Stimulated activated CD4-positive, alpha-beta T cell treated with anti-CD3 and anti-CD28 coated beads, Interleukin-4, amount 100 ng/mL, for 4 hours (primary cell): ENCODE data around the gene PNPLA1.

ENCODE experiments used
- DNase-seq, 2 experiments: peaks; one replicate each; pipeline ENCODE4 v3.0.0-alpha.2; 2020

PNPLA1 gene

DNA sequence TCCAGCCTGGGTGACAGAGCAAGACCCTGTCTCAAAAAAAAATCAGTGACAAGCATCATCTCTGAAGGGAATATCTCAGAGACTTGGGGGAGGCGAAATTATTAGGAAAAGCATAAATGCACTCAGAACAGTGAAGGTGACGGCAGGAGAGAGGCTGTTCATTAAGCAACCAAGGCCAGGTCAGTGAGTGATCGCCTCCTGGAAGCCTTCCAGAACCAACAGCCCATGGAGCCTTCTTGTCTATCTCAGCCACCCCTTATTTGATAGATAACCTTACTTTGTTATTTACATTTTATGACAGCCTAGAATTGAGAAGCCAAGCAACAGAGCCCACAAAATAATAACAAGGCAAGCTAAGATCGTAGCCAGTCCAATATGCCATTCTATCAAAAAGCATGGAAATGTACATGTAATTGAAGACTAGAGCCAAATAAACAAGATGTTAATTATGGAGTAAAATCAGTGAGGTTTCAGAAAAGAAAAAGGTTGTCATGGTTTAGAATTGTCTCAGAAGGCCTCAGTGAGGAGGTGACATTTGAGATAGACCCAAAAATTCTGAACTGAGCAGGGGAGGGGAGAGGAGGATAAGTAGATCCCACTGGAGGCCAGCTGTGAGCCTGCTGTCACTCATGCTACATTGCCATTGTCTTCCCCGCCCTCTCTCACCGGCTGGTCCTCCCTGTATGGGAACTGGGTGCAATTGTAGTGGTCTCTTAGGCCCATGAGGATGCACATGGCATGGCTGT, 49.0 kb downstream of the PNPLA1 start:
- no peak for DNase-seq

DNA sequence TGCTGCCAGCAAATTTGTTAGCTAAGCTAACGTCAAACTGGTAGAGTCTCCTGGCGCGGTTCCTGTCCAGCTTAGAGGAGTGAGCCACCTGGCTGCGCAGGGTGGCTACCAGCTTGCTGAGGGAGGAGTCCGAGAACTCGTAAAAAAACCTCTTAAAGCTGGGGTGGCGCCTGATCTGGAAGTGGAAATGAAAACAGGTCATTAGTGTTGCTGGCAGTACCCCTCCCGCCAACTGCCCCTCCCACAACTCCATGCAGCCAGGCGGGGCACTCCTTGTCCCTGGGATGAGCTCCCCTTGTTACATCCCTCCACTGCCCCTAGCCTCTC, 49.5 kb downstream of the PNPLA1 start:
- DNase-seq: no peak

DNA sequence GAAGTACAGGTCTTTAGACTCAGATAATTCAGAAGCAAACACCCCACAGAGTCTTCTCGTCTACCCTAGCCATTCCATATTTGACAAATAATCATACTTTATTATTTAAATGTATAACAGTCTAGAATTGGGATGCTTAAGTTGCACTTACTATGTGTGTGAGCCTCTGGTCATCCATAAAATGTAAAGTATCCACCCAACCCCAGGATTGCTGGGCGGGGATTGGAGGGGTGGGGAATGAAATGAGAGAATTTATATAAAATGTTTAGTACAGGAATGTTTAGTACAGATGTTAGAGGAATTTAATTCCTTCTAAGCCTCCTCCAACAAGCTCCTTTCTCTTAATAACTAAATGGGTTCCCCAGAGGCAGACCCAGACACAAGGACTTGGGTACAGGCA, 50.0 kb downstream of the PNPLA1 start:
- DNase-seq: no peak

DNA sequence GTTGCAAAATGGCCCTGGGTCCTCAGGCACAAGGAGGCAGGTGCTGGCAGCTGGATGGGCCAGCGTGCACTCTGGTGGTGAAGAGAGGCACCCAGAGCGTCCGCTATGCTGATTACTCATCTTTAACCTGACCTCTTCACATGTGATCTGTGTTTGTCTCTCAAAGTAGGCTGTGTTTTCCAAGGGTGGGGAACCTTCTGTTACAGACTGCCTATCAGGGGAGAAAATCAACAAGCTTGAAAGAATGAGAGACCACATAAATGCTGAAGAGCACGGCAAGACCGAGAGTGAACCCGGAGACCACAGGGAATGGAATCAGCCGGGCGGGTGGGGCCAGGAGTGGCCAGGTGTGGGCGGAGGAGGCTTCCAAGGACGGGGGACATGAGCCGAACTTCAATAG, 50.6 kb downstream of the PNPLA1 start:
- no peak for DNase-seq

DNA sequence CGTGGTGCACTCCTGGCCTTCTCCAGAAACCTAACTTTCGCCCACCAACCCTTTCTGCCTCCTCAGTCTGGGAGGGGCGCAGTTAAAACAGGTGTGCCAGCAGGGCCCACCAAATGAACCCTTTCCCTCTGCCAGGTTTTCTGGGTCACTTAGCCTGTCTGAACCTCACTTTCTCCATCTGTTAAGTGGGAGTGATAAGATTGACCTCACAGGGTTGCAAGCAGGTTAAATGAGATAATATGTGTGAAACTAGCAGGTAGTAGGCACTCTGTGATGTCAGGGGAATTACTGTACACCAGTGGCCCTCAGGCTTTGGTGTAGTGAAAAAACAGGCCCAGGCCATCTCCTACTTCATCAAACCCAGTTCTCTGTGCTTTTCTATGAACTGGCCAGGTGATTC, 52.7 kb downstream of the PNPLA1 start:
- DNase-seq: no peak

DNA sequence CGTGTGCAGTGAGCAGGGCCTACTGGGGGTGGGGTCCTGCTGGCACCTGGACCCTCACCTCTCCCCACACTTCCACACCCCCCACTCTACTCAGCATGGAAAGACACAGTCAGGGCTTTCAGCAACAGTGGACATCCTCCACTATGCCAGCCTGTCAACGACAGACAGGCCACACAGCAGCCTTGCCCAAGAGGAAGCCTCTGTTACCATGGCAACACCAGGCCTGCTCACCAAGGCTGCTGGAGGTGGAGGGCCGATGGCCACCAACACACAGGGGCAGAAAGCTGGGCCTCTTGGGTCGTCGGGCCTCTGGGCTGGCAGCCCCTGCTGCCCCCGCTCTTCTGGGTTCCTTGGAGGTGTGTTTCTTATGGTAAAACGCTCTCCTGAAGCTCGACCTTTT, 53.2 kb downstream of the PNPLA1 start:
- no peak for DNase-seq

DNA sequence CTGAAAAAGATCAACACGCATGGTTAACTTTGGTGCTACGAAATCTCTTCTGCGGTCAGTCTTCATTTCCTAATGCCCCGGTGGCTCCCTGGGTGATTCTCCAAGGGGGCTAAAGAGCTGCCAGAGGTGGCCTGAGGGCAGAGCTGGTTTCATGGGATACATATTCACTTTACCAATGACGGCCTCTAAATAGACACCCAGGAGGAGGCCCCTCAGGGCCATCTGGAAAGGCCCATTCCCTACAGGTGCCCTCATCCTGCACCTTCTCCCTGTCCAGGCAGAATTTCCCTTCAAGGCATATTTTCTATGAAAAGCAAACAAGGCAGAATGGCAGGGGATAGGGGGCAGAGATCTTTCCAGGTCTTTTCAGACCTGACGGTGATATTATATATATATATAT, 54.3 kb downstream of the PNPLA1 start:
- no peak for DNase-seq

DNA sequence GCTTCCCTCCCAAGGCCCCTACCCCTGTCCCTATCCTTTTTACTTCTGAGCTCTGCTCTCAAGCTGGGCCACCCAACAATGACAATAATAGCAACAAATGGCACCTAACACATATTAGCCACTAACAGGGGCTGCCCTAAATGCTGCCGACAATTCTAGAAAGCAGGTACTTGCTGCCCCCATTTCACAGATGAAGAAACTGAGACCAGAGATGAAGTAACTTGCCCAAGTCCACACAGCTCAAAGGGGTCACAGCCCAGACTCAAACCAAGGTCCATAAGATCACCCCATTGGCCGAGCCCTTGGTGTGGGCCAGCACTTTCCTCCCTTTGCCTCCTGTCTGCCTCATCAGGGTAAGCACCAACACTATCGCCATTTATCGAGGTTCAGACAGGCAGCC, 54.9 kb downstream of the PNPLA1 start:
- no peak for DNase-seq

DNA sequence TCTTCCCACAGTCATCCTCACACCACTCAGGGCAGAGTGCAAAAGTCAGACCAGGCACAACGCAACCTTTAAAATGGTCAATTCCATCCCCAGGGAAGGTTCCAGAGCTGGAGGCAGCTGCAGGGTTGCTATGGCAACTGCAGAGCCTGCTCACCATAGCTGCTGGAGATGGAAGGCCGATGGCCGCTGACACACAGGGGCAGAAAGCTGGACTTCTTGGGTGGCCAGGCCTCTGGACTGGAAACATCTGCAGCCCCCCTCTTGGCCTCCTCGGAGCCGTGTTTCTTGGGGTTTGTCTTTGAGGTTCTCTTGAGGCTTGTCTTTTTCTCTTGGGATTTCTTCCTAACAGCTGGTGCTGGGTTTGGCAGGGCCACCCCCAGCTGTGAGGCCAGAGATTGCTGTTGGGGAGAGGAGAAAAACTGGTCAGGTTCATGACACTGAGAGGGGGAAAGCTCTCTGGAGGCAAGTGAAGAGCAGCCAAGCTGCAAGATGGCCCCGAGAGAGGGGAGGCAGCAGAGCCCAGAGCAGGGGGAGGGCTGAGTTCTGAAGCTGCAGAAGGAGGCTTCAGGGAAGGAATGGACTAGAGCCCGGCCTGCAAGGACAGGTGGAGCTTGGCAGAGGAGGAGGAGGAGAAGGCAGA, 56.6 kb downstream of the PNPLA1 start:
- no peak for DNase-seq

DNA sequence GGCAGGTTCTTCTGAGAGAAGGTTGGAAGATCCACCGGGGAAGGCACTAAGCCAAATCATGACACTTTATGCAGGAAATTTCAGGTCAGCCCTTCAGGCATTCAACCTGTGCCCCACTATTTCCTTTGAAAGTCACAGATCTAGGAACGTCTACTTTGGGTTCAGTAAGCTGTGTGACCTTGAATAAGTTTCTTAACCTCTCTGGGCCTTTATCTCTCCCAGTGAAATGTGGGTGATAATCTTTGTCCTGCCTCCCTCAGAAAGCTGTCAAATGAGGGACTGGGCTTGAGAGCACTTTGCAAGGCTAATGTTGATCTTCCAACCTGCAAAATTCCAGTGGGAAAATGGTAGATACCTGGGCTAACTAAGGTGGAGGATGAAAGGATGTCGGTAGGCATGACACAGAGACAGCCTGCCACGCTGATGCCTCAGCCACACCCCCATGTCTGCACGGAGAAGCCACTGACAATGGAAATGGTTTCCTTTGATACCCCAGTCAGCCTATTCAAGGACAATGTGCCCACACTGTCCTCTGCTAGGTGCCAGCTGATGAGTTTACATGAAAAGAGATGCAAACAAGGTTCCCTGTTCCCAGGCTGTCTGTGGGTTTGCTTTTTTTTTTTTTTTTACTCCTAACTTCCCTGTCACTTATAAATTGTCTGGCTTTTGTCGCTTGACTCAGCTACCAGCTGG, 57.5 kb downstream of the PNPLA1 start:
- DNase-seq: no peak

DNA sequence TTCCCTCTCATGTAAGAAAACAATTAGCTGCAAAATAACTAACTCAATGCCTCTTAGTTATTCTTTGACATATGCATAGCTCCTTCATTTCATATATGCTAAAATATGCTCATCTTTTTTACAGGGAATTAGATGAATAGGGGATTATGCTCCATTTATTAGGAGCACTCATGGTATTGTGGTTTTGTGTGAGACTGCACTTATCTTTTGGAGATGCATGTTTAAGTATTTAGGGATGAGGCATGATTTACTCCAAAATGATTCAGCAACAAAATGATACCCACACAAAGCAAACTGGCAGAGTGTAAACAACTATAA, 58.0 kb downstream of the PNPLA1 start:
- no peak for DNase-seq

DNA sequence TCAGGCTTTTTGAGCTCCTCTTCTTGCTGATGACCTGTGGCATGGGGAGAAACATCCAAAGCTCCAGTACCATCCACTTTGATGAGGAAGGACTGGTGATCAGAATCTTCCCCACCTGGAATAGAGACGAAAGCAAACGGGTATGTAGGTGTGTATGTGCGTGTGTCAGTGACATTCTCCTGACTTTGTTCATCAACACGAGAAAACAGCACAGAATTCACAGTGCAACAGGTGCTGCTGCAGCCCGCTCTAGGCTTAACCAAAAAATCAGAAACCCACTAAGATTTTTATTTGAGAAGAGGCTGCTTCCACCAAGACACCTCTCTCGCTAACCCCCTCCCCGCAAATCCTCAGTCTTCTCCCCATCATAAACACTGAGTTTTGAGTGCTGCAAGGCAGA, 58.7 kb downstream of the PNPLA1 start:
- DNase-seq: no peak

DNA sequence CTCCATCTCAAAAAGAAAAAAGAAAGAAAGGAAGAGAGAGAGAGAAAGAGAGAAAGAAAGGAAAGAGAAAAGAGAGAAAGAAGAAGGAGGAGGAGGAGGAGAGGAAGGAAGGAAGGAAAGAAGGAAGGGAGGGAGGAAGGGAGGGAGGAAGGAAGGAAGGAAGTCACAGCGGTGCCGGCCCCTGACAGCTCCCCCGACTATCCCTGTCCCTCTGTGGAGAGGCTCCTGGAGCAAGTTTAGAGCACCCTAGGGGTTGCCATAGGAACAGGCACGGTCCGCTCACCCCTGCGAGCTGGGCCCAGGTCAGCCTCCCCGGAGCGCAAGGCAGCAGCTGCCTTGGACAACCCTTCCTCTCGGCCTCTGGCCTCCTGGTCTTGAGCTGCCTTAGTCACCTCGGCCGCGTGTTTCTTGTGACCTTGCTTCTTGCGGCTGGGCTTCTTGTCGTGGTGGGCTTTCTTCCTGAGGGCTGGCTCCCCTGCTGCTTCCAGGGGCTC, 60.0 kb downstream of the PNPLA1 start:
- DNase-seq: no peak

DNA sequence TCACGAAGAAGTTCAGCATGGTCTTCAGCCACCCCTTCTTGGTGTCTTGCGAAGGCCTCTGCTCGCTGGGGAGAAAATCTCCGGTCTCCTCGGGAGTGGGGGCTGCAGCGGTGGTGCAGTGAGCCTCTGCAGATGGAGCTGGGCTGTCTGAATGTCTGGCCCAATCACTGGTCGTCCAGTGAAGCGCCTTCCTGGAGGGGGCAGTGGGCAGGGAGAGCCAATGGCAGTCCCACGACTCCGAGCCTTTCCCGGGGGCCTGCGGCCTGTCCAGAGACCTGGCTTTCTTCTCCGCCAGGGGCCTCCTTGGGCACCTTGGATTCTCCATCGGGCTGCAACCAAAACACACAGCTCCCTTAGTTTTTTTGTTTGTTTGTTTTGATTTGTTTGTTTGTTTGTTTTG, 60.5 kb downstream of the PNPLA1 start:
- DNase-seq: no peak

DNA sequence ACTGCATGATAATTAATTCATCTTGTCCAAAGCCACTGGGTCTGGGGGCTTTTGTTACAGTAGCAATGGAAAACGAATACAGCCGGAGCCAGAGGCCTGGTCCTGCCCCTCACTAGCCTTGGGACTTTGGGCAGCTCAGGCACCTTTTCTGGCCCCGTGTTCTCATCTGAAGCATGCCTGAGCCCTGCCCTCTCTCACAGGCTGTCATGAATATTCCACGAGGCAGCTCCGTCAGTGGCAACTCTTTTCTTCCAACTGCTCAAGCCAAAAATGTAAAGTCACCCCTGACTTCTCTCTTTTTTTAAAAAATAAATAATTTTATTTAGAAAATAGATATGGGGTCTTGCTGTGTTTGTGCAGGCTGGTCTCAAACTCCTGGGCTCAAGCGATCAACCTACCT, 61.5 kb downstream of the PNPLA1 start:
- DNase-seq: no peak

DNA sequence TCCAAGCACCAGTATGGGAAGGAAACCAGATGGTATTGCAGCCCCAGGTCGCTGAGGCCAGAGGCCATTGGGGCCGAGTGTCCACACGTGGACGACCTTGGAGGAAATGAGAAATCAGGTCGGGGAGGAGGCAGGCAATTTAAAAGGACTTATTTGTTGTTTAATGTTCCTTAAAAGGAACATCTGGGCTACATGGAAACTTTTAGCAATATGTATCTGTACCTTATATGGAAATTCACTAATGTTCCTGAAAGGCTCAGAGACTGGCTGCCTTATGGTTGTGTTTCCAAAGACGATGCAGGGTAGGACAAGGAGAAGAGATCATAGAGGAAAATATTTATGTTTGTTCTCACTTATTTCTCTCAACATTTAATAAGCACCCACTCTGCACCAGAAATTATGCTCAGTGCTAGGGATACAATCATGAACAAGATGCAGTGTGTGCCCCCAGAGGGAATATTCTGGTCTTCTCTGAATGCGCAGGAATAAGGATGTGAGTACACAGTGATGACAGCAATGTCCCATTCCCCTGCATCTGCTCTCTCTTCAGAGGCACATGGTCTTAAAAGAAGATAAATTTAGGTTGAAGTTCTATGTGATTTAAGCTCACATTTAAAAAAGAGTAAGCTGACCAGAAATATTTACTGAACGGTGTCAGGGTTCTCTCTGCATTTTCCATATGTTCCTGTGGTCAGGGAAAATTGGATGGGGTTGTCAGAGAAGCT, 63.5 kb downstream of the PNPLA1 start:
- DNase-seq: no peak

DNA sequence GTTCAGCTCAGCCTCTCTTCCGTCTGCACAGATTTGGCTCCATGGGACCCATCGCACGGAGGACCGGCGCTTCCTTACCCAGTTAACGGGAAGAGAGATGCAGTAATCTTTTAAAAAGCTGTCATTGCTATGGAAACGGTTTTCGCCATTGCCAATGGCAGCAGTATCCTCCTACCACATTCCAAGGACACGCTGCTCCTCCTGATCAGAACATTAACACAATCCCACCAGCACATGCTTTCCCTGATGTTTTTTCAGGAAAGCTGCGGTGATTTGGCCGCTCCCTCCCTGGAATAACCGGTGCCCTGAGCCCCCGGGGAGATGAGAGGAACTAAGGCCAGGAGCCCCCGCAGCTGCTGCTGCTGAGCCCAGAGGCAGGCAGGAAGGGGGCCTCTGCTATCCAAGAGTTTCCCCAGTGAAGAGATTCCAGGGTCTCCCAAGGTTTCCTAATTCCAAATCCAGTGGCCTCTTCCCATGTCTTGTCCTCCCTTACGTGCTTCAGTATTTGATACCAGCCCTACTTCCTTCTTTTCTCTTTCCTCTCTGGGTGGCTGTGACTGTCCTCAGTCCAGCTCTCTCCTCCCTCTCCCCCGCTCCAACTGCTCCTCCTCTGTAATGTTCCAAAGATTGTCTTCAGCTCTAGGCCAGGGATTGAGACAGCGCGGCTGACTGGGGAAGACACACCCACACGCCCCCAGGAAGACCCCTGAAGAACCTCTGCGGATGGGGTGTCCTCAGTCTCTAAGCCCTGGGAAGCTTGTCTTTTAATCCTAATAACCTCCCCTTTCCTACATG, 64.3 kb downstream of the PNPLA1 start:
- no peak for DNase-seq

DNA sequence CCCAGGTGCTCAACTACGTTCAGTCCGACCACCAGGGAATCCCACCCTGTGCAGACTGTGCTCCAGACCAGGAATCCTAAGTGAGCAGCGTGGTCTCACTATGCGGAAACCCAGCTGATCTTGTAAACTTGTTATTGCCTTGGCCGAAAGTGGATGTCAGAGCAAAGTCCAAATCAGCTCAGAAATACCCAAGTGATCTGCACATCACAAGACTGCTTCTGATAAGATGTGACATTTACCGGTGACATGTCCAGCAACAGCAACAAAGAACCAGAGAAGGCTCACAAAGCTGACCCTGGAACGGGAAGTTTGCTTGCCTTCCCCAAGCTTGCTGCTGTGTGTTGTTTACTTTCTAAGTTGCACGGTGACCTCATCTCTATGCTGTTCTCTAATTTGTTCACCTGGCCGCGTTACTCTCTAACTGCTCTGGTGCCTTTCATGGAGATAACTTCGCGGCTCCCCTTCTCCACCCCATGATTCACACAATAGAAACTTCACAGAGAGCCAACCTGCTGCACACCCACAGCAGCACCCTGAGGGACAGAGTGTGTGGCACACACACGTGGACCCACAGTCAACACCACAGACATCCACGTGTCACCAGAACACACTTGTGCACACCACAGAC, 65.1 kb downstream of the PNPLA1 start:
- DNase-seq: no peak

DNA sequence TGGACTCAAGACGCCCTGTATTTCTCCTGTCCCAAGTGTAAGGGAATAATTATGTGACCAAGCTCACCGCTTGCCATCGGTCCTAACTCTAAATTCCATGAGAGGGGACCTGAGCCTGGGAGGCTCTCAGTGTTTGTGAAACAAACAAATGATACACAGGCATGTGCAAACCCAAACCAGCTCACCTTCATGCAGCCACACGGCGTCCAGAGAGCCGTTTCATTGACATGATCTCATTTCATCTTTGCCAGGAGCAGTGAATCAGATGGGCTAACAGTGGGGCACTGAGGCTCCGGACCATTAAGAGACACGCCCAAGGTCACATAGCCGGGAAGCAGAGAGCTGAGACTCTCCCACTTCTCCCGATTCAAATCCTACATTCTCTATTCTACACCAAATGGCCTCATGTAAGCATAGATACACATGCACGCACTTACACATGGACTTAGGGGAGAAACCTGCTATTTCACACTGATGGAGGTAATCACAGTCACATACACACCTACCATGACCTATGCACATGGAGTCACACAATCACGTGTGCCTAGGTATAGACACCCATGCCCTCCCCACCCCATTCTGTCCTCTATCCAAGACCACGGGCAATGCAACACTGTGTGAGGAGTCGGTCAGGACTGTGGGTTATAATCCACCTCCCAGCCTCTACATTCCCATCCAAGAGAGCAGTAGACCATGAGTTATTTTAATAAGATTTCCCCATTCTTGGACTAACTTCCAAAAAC, 65.8 kb downstream of the PNPLA1 start:
- DNase-seq: no peak

DNA sequence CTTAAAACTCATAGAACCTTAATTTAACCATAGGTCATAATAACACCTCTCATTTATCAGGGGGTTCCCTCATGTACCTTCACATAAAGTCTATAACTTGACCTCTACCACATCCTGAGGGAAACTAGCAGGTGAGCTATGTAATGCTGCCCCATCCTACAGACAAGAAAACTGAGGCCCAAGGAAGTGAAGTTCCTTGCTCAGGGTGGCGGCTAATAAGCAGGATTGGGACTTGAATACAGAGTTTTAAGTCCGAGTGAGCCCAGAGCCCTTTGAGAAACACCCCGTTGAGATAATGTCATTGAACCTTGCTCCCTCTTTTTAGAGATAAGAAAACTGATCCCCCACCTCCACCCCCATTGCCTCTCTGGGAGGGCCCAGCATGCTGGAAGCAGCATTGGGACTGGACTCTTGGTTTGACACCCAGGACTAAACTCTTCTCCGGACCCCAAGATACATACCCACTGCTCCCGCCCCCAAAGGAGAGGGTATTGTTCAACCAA, 66.4 kb downstream of the PNPLA1 start:
- DNase-seq: no peak

DNA sequence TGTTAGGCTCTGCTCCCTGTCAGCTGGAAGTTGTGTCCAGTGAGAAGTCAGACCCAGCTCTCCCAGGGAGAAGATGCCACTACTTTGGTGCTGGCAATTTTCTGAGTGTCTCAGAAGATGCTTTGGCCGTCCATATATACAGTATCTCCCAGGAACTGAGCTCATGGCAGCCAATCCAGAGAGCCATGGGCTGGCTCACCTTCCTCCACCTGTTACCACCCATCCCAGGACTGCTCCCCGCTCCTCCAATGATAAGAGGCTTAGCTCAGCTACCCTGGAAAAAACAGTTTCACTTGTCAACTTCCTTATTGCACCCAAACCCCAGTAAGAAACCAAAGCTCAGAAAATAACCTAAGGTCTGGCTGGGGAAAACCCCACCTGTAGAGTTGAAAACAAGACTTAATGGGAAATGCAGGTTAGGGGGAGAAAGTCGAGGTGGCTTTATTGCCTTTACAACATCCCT, 67.0 kb downstream of the PNPLA1 start, which contains the start of gene BNIP5:
Gene BNIP5 (minus strand): TSS at position 110 of the 463 bp plus-strand sequence. CDS start 6,198 bp downstream, outside the sequence.
- DNase-seq: no peak
